Neural crest cell (in vitro differentiated cells): Measurements from ENCODE around the gene ITGA7. TPM values are rescaled to one million over a fixed set of nuclear protein-coding genes. Genes with fewer than 3 reads are reported as not detected.

Experiments
- DNase-seq: peaks from one replicate; pipeline ENCODE4 v3.0.0; 2021; ENCODE audit warnings: low read depth, mixed read lengths, low spot score
- H3K27ac Mint-ChIP-seq: one replicate; pipeline ENCODE4 v1.8.0; 2021; ENCODE audit warnings: mild to moderate bottlenecking, mixed read lengths; ENCODE audit not compliant: unreplicated experiment
- H3K27me3 Mint-ChIP-seq: 2 replicates; pipeline ENCODE4 v1.8.0; 2021; ENCODE audit warnings: low read depth, mild to moderate bottlenecking, mixed read lengths
- H3K36me3 Mint-ChIP-seq: 2 replicates; pipeline ENCODE4 v1.8.0; 2021; ENCODE audit warnings: low read depth, mild to moderate bottlenecking, mixed read lengths
- H3K4me1 Mint-ChIP-seq: 2 replicates; pipeline ENCODE4 v1.8.0; 2021; ENCODE audit warnings: mixed read lengths
- H3K4me3 Mint-ChIP-seq: one replicate; pipeline ENCODE4 v1.8.0; 2021; ENCODE audit warnings: mild to moderate bottlenecking, mixed read lengths
- H3K9me3 Mint-ChIP-seq: 2 replicates; pipeline ENCODE4 v1.8.0; 2021; ENCODE audit warnings: mixed read lengths
- long read RNA-seq: library from polyadenylated mRNA; unstranded; transcript quantifications from one replicate; pipeline ENCODE4 v2.0.0, GENCODE V29; 2020
- total RNA-seq: library from RNA; stranded (reverse); gene quantifications from 2 replicates; pipeline ENCODE4 v1.2.1, GENCODE V29; 2021
- TF ChIP-seq, protein P1 (sequence below): fragments of 200-600 bp; sonication (generic); conservative IDR thresholded peaks from 2 replicates; pipeline ENCODE4 v1.5.0; 2021; ENCODE audit warnings: antibody characterized with exemption, mild to moderate bottlenecking

ITGA7 gene, protein sequence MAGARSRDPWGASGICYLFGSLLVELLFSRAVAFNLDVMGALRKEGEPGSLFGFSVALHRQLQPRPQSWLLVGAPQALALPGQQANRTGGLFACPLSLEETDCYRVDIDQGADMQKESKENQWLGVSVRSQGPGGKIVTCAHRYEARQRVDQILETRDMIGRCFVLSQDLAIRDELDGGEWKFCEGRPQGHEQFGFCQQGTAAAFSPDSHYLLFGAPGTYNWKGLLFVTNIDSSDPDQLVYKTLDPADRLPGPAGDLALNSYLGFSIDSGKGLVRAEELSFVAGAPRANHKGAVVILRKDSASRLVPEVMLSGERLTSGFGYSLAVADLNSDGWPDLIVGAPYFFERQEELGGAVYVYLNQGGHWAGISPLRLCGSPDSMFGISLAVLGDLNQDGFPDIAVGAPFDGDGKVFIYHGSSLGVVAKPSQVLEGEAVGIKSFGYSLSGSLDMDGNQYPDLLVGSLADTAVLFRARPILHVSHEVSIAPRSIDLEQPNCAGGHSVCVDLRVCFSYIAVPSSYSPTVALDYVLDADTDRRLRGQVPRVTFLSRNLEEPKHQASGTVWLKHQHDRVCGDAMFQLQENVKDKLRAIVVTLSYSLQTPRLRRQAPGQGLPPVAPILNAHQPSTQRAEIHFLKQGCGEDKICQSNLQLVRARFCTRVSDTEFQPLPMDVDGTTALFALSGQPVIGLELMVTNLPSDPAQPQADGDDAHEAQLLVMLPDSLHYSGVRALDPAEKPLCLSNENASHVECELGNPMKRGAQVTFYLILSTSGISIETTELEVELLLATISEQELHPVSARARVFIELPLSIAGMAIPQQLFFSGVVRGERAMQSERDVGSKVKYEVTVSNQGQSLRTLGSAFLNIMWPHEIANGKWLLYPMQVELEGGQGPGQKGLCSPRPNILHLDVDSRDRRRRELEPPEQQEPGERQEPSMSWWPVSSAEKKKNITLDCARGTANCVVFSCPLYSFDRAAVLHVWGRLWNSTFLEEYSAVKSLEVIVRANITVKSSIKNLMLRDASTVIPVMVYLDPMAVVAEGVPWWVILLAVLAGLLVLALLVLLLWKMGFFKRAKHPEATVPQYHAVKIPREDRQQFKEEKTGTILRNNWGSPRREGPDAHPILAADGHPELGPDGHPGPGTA
- 57.9 and 63.7 TPM in 2 replicates for total RNA-seq
- long read RNA-seq, partial matches to known transcripts, result 1 of 1 reads
- long read RNA-seq, other reads (novel, unspliced or antisense), result 0 of 1 reads

DNA sequence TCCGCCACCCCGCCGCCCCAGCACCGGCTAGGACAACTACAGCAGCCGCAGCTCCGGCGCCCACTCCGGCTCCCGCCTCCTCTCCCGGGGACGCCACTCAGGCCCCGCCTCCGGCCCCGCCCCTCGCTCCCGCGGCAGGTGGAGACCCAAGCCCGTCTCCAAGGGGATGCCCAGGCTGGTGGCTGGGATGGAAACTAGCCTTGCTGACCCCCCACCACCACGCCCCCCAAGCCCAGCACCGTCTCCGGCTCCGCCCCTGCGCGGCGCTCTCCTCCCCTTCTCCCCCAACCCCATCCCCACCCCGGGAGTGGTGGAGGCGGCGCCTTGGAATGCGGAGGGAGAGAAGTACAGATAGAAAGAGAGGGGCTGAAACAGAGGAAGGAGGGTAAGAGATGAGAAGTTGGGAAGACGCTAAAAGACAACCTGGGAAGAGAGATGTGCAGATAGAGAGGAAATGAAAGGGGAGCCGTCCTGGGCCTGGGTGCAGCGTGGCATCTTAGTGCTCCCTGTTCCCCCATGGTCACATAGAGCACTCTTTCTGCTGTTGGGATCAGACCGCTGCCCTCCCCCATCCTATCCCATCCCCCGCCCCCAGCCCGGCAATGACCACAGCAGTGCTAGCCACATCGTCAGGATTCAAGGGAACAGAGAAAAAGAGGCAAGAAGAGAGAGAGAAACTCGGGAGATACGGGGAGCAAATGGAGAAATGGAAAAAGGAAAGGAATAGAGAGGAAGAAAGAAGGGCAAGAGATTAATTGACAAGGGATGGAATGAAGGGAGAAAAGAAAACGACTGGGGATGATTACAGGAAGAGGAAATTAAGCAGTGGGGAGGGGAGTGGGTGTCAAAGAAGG, at the start of gene ITGA7:
Gene ITGA7 (minus strand): TSS at position 64 of the 854 bp plus-strand sequence. CDS start 222 bp downstream, outside the sequence.
- Mint-ChIP-seq H3K9me3 (no peaks in the 10 kb centered on the region), H3K27me3 (peaks cover 63% of the 10 kb centered on the region), H3K27ac (peak within 1 kb of the TSS; percentile 46), H3K4me1 (peaks cover 46% of the 10 kb centered on the region), H3K4me3 (peak within 1 kb of the TSS; percentile 87), H3K36me3 (no peaks in the 10 kb centered on the region)
- TF ChIP-seq, protein P1, sequence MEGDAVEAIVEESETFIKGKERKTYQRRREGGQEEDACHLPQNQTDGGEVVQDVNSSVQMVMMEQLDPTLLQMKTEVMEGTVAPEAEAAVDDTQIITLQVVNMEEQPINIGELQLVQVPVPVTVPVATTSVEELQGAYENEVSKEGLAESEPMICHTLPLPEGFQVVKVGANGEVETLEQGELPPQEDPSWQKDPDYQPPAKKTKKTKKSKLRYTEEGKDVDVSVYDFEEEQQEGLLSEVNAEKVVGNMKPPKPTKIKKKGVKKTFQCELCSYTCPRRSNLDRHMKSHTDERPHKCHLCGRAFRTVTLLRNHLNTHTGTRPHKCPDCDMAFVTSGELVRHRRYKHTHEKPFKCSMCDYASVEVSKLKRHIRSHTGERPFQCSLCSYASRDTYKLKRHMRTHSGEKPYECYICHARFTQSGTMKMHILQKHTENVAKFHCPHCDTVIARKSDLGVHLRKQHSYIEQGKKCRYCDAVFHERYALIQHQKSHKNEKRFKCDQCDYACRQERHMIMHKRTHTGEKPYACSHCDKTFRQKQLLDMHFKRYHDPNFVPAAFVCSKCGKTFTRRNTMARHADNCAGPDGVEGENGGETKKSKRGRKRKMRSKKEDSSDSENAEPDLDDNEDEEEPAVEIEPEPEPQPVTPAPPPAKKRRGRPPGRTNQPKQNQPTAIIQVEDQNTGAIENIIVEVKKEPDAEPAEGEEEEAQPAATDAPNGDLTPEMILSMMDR, result no peak
- DNase-seq, result peak; percentile 83

DNA sequence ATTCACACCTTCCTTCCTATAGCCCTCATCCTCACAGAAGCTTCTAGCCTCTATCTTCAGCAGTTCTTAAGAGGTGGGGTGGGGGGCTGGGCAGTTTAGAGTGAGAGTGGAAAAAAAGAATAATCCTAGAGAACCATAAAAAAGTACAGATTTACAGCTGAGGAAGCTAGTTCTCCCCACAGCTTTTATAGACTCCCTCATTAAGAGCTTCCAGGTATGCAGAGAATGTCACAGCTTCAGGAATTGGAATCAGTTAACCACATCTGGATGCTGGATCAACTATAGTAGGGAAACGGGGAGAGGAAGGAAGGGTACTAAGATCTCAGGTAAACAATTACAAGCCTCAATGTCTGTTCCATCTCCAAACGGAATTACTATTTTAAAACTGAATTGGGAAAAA, 47.5 kb upstream of the ITGA7 start:
- Mint-ChIP-seq H3K4me1 (peaks cover 36% of the 10 kb centered on the region), H3K27me3 (no peaks in the 10 kb centered on the region), H3K27ac (no peak overlapping the region), H3K9me3 (no peaks in the 10 kb centered on the region), H3K4me3 (peak overlapping the region; percentile 6), H3K36me3 (peaks cover 37% of the 10 kb centered on the region)
- TF ChIP-seq, protein P1, result no peak
- no peak for DNase-seq

DNA sequence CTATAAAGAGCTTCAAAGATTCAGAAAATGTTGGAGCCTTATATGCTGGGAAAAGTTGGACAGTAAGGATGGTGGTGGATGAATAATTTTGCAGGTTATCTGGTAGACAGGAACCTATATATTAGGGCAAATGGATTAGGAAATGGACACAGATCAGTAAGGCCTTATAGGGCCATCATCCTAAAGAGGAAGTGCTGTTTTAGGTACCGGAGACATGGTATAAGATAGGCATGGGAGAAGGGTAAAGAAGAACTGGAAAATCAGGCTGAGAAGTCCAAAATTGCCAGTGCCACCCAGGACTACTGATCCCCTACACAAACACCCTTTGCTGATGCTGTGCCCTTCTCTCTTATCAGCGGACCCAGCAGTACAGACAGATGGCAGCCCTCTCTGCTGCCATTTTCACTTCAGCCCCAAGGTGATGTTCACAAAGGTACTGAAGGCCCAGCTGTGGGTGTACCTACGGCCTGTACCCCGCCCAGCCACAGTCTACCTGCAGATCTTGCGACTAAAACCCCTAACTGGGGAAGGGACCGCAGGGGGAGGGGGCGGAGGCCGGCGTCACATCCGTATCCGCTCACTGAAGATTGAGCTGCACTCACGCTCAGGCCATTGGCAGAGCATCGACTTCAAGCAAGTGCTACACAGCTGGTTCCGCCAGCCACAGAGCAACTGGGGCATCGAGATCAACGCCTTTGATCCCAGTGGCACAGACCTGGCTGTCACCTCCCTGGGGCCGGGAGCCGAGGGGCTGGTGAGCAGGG, 40.7 kb upstream of the ITGA7 start:
- TF ChIP-seq, protein P1, result no peak
- Mint-ChIP-seq H3K4me3 (peak overlapping the region; percentile 96), H3K27ac (peak overlapping the region; percentile 29), H3K36me3 (peaks cover 28% of the 10 kb centered on the region), H3K27me3 (no peaks in the 10 kb centered on the region), H3K4me1 (peaks cover 58% of the 10 kb centered on the region), H3K9me3 (no peaks in the 10 kb centered on the region)
- DNase-seq, result no peak

DNA sequence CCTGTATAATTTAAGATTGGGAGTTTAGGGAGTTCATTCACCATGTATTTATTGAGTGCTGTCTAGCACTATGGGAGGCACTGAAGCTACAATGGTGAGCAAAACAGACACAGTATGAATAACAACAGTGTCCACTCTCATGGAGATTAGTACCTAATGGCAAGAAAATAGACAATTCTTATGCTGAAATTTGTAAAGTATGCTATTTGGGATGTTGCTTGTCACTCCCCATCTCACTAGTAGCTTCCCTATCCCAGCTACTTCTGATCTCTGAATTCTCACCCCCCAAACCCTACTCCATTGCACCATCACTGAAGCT, 39.2 kb upstream of the ITGA7 start:
- DNase-seq, result no peak
- H3K27me3 Mint-ChIP-seq, result no peaks in the 10 kb centered on the region

More for the DNA sequence above, 39.2 kb upstream of the ITGA7 start:
- Mint-ChIP-seq H3K36me3 (peaks cover 19% of the 10 kb centered on the region), H3K27ac (no peak overlapping the region), H3K4me1 (peaks cover 68% of the 10 kb centered on the region), H3K9me3 (no peaks in the 10 kb centered on the region), H3K4me3 (peak overlapping the region; percentile 96)
- TF ChIP-seq, protein P1, result no peak
